ENCODE results near the gene ZNF275.

DNA sequence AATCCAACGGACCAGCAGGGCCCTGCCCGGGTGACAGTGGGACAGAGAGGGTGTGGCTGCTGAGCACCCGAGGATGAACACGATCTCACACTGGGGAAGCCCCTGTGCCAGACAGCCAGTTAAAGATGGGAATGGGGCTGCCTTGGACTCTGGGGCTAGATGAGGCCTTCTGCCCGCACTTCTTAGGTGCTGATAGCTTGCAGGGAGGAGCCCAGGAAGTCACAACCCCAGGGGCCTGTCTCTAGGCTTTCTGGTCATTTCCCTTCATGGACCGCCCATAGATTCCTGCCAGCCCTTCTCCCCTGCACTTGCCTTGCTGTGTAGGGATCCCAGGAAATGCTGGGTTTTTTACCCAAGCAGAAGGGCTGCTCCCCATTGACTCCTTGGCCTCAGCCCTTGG lies 6.2 kb downstream of the ZNF275 start:
- TF ChIP-seq EZH2phosphoT487 (IDR thresholded peaks at IDR 0.05; ENCODE audit: borderline replicate concordance) (no peak), POLR2A (IDR thresholded peaks at IDR 0.05; ENCODE audit: borderline replicate concordance, extremely low read depth, insufficient read depth, insufficient read length) (no peak), RAD21 (IDR thresholded peaks at IDR 0.05; ENCODE audit: low read depth) (no peak), POLR2AphosphoS5 (IDR thresholded peaks at IDR 0.05; ENCODE audit: low read depth, low read length) (no peak), SP1 (IDR thresholded peaks at IDR 0.05; ENCODE audit: low read depth) (no peak)
- TF ChIP-seq, protein P1, sequence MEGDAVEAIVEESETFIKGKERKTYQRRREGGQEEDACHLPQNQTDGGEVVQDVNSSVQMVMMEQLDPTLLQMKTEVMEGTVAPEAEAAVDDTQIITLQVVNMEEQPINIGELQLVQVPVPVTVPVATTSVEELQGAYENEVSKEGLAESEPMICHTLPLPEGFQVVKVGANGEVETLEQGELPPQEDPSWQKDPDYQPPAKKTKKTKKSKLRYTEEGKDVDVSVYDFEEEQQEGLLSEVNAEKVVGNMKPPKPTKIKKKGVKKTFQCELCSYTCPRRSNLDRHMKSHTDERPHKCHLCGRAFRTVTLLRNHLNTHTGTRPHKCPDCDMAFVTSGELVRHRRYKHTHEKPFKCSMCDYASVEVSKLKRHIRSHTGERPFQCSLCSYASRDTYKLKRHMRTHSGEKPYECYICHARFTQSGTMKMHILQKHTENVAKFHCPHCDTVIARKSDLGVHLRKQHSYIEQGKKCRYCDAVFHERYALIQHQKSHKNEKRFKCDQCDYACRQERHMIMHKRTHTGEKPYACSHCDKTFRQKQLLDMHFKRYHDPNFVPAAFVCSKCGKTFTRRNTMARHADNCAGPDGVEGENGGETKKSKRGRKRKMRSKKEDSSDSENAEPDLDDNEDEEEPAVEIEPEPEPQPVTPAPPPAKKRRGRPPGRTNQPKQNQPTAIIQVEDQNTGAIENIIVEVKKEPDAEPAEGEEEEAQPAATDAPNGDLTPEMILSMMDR (IDR thresholded peaks at IDR 0.05 in 2 of 3, conservative IDR thresholded peaks at IDR 0.05 in 1 of 3; ENCODE audit: borderline replicate concordance in 1 of 3, insufficient read depth in 1 of 3, low read depth in 2 of 3, low read length in 2 of 3): no peak

All from HCT116 (cell line).